ENCODE results near the gene AS3MT. TPM values are rescaled to one million over a fixed set of nuclear protein-coding genes. Genes with fewer than 3 reads are reported as not detected.
"Not testable (repeated sequence)": the region's sequence is repeated elsewhere in the genome, so short reads cannot be mapped to it uniquely, and the experiment has no call there.

Gene AS3MT
- total and polyA plus RNA-seq, 10 of the 15 experiments (the other 5 are each of a cell fraction or from before 2014, with no cell fraction given), result 0.11 to 1.0 (median 0.39) TPM; not detected in 2

DNA sequence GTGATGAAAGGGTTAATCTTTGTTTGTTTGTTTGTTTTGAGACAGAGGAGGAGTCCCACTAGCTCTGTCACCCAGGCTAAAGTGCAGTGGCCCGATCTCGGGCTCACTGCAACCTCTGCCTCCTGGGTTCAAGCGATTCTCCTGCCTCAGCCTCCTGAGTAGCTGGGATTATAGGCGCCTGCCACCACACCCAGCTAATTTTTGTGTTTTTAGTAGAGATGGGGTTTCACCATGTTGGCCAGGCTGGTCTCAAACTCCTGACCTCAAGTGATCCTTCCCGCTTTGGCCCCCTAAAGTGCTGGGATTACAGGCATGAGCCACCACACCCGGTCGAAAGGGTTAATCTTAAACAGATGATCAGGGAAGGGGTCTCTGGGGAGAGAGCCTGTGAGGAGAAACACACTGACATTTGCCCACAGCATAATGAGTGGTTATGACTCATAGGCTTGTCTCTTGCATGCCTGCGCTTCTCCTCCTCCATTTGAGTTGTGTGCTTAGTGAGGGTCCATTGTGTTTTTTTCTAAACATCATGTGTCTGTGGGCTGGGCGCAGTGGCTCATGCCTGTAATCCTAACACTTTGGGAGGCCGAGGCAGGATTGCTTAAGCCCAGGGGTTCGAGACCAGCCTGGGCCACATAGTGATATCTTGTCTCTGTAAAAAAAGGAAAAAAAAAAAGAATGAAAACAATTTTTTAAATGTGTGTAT lies 13.4 kb upstream of the AS3MT start:
- H3K36me3 ChIP-seq (ENCODE audit: control insufficient read depth in 2 of 2, insufficient read depth in 2 of 2, low read length in 1 of 2); H3K79me2 ChIP-seq (ENCODE audit: control insufficient read depth, insufficient read depth, low read length); DNase-seq (ENCODE audit: low read depth, low spot score); H3K9me3 ChIP-seq (replicated peaks; ENCODE audit: control insufficient read depth, insufficient read depth, low read length); in situ Hi-C loops (cut with MboI); POLR2A ChIA-PET; intact Hi-C loops (cut with micrococcal nuclease; ENCODE audit: unreplicated experiment); H3K9ac ChIP-seq (ENCODE audit: control insufficient read depth, insufficient read depth, low read length); H3K4me1 ChIP-seq (ENCODE audit: control insufficient read depth, insufficient read depth, low read length); H3K4me3 ChIP-seq; RAD21 ChIA-PET (ENCODE audit: unreplicated experiment); H2AFZ ChIP-seq (ENCODE audit: control insufficient read depth, low read depth, low read length); H3K27ac ChIP-seq (ENCODE audit: control insufficient read depth, insufficient read depth); H3K27me3 ChIP-seq (replicated peaks in 1 of 2; ENCODE audit: control insufficient read depth in 2 of 2, insufficient read depth in 2 of 2, low read length in 1 of 2); FAIRE-seq; H4K20me1 ChIP-seq (ENCODE audit: control insufficient read depth, insufficient read depth); BruUV-seq (replicated peaks): not testable (repeated sequence)
- WGBS (ENCODE audit: insufficient coverage, insufficient replicate concordance, low lambda C conversion rate, missing lambda C conversion rate), result 74% methylated on average over 11 of the region's 11 CpGs
- ChIA-PET SMC1A (ENCODE audit: uncharacterized antibody, unreplicated experiment) (interaction anchor here (0.7 to 1.2 kb wide), 3 partner anchors 50 to 465 kb away, joined by 3 to 4 read pairs (median 3); no protein-coding TSS in a partner anchor), CTCF (interaction anchor here (1.3 kb wide), 3 partner anchors 47 to 478 kb away, joined by 3 to 6 read pairs (median 3); partner anchors contain the start of gene CNNM2)
- H3K4me2 ChIP-seq (ENCODE audit: control insufficient read depth, insufficient read depth), result 0 out of 2 replicates have a peak overlapping the region, but pooled peaks have one; percentile 19
- ATAC-seq, result peak; percentile 15; the same call in 1 of the 3 replicates
- TF ChIP-seq MEF2B (IDR thresholded peaks at IDR 0.05; ENCODE audit: partially characterized antibody, poor library complexity, severe bottlenecking) (peak; percentile 53), IKZF2 (IDR thresholded peaks at IDR 0.05) (peak in 1 of 2 experiments; percentile 18; a peak in 1 of 4 replicates), IKZF1 (conservative IDR thresholded peaks at IDR 0.05) (peak; percentile 38; the same call in 1 of the 2 replicates), ATF7 (IDR thresholded peaks at IDR 0.05; ENCODE audit: low read depth) (0 out of 2 replicates have a peak, but pooled peaks have one; percentile 9)

DNA sequence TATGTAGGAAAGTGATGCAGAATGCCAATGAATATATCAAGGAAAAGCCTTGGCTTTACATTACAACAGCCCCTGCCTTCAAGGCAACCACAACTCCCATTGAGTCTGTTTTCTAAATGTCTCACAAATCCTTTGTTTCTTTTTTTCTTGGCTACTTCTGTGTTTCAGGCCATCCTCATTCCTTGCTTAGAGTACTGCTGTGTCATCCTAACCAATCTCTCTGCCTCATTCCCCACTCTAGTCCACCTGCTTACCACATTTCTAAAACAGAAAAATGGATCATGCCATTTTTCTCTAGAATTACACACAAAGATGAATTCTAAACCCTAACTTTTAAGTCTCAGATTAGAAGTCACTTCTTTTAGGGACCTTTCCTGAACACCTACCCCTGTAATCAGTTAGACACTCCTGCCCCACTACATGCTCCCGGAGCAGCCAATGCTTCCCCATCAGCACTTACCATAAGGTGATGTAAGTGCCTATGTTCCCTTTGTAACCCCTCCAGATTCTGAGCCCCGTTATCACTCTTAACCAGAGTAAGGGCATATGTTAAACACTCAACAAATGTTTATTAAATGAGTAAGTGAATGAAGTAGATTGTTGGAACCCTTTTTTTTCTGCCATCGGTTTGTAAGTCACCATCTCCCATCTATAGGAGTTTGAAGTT lies 12.4 kb upstream of the AS3MT start:
- Histone ChIP-seq H4K20me1 (ENCODE audit: control insufficient read depth, insufficient read depth) (no peaks in the 10 kb centered on the region), H3K9ac (ENCODE audit: control insufficient read depth, insufficient read depth, low read length) (no peak overlapping the region), H3K27me3 (replicated peaks in 1 of 2; ENCODE audit: control insufficient read depth in 2 of 2, insufficient read depth in 2 of 2, low read length in 1 of 2) (no peaks in the 10 kb centered on the region), H3K4me2 (ENCODE audit: control insufficient read depth, insufficient read depth) (no peak overlapping the region), H3K4me1 (ENCODE audit: control insufficient read depth, insufficient read depth, low read length) (no peaks in the 10 kb centered on the region), H3K9me3 (replicated peaks; ENCODE audit: control insufficient read depth, insufficient read depth, low read length) (no peaks in the 10 kb centered on the region), H3K36me3 (ENCODE audit: control insufficient read depth in 2 of 2, insufficient read depth in 2 of 2, low read length in 1 of 2) (no peaks in the 10 kb centered on the region), H3K4me3 (no peak overlapping the region), H2AFZ (ENCODE audit: control insufficient read depth, low read depth, low read length) (no peak overlapping the region), H3K27ac (ENCODE audit: control insufficient read depth, insufficient read depth) (no peak overlapping the region), H3K79me2 (ENCODE audit: control insufficient read depth, insufficient read depth, low read length) (no peaks in the 10 kb centered on the region; the same call in 1 of the 2 replicates)
- FAIRE-seq (no peak), ATAC-seq (no peak), DNase-seq (ENCODE audit: low read depth, low spot score) (no peak)
- no TSS peak for BruUV-seq (replicated peaks)
- in situ Hi-C loops (cut with MboI) (no loop called here), intact Hi-C loops (cut with micrococcal nuclease; ENCODE audit: unreplicated experiment) (no loop called here)
- 94% methylated on average over 3 of the region's 3 CpGs for WGBS (ENCODE audit: insufficient coverage, insufficient replicate concordance, low lambda C conversion rate, missing lambda C conversion rate)
- ChIA-PET SMC1A (ENCODE audit: uncharacterized antibody, unreplicated experiment) (interaction anchor here (0.7 kb wide), 2 partner anchors 254 to 464 kb away, joined by 3 to 4 read pairs; no protein-coding TSS in a partner anchor), CTCF (no interaction called here), RAD21 (ENCODE audit: unreplicated experiment) (no interaction called here), POLR2A (no interaction called here)
- TF ChIP-seq SPI1 (IDR thresholded peaks at IDR 0.05; ENCODE audit: borderline replicate concordance, insufficient read depth, low read depth, low read length), result no peak
- TF ChIP-seq CEBPB (IDR thresholded peaks at IDR 0.05; ENCODE audit: borderline replicate concordance in 1 of 2, low read depth in 2 of 2, low read length in 2 of 2), result no peak
- TF ChIP-seq KLF5 (IDR thresholded peaks at IDR 0.05; ENCODE audit: partially characterized antibody), result no peak
- no peak for TF ChIP-seq CBX3 (IDR thresholded peaks at IDR 0.05; ENCODE audit: borderline replicate concordance, low read depth)
- TF ChIP-seq RB1 (IDR thresholded peaks at IDR 0.05; ENCODE audit: borderline replicate concordance), result no peak
- no peak for TF ChIP-seq EP300 (IDR thresholded peaks at IDR 0.05; ENCODE audit: borderline replicate concordance in 1 of 2, control insufficient read depth in 1 of 2, low read depth in 2 of 2, low read length in 2 of 2)
- no peak for TF ChIP-seq NR2F1 (conservative IDR thresholded peaks at IDR 0.05)
- no peak for TF ChIP-seq RAD51 (IDR thresholded peaks at IDR 0.05)
- no peak for TF ChIP-seq PAX5 (IDR thresholded peaks at IDR 0.05; ENCODE audit: borderline replicate concordance, low read depth, low read length)
- TF ChIP-seq CBFB (IDR thresholded peaks at IDR 0.05; ENCODE audit: low read depth), result no peak
- no peak for TF ChIP-seq FOS (IDR thresholded peaks at IDR 0.05; ENCODE audit: borderline replicate concordance, extremely low read depth, insufficient read length)
- no peak for TF ChIP-seq JUNB (IDR thresholded peaks at IDR 0.05)
